ENCODE results near the gene APOL6. TPM values are rescaled to one million over a fixed set of nuclear protein-coding genes. Genes with fewer than 3 reads are reported as not detected.
A peak's percentile ranks its signal among the peaks of the same experiment; 100 is the strongest.
"Not testable (repeated sequence)": the region's sequence is repeated elsewhere in the genome, so short reads cannot be mapped to it uniquely, and the experiment has no call there.

APOL6 gene
- total RNA-seq, 2 donors from 2014 or later = 20.6 to 23.0 TPM

DNA sequence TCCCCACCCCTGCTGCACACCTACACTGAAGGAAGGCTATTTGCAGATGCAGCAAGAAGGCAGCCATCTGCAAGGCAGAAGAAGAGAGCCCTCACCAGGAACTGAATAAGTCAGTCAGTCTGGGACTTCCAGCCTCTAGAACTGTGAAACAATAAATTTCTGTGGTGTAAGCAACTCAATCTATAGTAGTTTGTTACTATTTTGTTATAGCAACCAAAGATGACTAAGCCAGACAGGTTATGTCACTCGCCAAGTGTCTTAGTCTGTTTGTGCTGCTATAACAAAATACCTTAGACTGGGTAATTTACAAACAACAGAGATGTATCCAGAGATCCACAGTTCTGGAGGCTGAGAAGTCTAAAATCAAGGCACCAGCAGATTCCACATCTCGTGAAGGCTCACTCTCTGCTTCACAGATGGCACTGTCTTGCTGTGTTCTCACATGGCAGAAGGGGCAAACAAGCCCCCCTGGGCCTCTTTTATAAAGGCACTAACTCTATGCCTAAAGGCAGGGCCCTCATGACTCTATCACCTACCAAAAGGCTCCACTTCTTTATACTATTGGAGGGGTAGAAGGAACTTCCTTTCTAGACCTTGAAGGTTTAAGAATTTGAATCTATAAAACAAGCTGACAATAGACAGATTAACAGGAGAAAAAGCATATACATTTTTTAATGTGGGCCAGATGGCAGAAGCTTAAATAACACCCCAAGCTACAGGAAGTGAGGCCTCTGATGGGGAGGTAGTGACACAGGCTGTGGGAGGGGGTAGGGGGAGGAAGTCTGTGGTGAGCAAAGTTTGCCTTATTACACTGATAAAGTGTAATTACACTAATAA is 12.3 kb downstream of the APOL6 start:
- DNase-seq (no peak), ATAC-seq (peak; percentile 47 to 72)
- intact Hi-C loops (cut with DNase I) = no loop called here

DNA sequence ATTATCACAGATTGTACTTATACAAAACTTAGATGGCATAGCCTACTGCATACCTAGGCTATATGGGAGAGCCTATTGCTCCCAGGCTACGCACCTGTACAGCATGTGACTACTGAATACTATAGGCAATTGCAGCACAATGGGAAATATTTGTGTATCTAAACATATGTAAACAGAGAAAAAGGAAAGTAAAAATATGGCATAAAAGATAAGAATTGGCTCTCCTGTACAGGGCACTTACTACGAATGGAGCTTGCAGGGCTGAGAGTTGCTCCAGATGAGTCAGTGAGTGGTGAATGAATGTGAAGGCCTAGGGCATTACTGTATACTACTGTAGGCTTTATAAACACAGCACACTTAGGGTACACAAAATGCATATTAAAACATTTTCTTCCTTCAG is 13.2 kb downstream of the APOL6 start:
- DNase-seq (no peak), ATAC-seq (peak in 1 of 2 donors; percentile 50)
- intact Hi-C loops (cut with DNase I) = no loop called here

DNA sequence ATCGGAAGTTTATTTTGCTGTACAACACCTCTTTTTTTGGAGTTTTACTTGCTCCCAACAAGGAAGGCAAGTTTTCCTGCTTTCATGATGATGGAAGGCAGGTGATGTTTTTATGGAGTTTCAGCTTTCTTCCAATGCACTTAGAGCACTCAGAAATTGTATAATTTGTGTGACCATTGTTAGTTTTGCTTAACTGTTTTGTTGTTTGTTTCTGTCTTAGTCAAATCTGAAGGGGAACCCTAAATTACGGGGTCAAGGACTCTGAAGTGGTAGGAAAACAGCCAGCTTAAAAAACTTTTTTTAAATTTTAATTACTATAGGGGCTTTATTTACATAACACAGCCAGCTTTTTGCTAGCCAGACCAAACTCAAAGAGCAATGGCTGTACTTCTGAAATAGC is 14.7 kb downstream of the APOL6 start:
- no peak for DNase-seq
- intact Hi-C loops (cut with DNase I) = no loop called here
- no peak for ATAC-seq

DNA sequence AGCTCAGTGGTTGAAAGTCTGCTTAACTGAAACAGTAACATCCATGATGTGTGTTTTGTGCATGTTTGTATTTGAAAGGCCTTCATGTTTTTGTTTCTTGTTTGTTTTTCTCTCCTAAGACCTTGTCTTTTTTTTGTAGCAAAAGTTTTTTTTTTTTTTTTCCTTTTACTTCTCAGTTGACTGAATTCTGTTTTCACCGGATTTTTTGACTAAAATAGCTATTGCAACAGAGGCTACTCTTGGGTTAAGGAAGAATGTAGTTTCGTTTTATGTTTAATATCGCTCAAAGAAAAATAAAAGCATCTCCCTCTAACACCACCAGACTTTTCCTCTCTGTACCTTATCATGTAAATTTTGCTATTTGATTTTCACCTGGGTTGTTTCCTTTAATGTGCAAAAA is 15.1 kb downstream of the APOL6 start:
- ATAC-seq (no peak), DNase-seq (no peak)
- intact Hi-C loops (cut with DNase I) = no loop called here

DNA sequence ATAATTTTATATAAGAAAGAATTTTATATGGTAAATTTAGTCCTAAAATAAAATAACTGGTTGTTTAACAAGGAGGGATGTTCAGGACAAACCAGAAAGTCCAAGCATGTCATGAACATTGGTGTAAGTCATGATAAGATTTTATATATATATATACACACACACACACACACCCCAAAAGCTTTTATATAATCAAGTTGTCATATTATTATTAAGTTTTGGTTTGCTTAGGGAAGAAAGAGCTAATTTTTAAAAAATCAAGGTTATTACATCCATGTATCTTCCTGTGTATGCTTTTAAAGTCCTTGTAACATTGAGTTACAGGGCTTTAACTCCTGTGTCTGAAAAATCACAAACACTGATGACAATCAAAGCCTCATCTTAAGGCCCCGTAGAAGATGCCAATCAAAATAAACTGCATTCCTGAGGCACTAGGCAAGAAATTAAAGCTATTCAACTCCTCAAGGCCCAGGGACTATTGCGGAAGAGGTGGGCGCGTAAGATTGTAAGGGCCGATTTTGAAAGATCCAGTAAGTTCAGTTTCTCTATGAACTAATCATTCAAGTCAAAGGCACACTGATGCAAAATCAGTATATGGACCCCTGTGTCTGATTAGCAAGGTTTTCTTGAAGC is 16.8 kb downstream of the APOL6 start:
- ATAC-seq (no peak), DNase-seq (no peak)
- intact Hi-C loops (cut with DNase I) = no loop called here

DNA sequence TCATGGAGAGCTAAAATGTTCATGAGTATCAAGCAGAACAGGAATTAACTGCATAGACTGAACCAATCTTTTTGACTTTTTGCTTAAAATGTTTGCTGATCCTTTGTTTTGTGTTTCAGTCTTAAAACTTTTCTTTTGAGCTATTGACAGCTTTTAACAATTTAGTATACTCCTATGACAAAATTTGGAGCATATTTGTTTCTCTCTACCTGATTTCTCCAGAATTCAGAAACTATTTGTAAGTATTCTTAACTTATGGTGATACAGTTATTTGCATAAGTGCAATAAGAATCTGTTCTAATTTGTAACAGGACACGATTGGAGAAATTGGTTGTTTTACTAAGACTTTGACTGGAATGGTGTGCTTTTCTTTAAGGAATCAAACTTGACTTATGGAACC is 18.5 kb downstream of the APOL6 start:
- DNase-seq; intact Hi-C loops (cut with DNase I); ATAC-seq: not testable (repeated sequence)

DNA sequence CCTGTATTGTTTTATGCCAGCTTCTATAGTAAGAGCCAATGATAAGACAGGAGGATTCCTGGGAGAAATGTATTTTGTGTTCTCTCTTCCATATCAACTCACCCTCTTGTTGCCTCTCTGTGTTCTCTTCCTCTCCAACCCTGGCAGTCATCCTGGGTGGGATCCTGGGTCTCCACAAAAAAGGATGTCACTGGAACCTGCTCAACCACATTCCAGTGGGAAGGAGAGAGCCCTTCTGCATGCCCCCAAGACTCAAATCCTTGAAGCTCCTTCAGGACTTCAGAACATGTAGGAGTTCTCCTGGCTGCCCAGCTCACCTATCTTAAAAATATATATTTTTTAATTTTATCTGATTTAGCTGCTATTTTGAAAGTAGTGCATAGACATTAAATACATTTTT is 26.1 kb downstream of the APOL6 start:
- no peak for ATAC-seq
- intact Hi-C loops (cut with DNase I) = loop anchor here in 1 of 2 donors (10.0 kb wide), 1 partner anchor 60 kb away; the partner anchor contains the start of gene MB
- DNase-seq = no peak

DNA sequence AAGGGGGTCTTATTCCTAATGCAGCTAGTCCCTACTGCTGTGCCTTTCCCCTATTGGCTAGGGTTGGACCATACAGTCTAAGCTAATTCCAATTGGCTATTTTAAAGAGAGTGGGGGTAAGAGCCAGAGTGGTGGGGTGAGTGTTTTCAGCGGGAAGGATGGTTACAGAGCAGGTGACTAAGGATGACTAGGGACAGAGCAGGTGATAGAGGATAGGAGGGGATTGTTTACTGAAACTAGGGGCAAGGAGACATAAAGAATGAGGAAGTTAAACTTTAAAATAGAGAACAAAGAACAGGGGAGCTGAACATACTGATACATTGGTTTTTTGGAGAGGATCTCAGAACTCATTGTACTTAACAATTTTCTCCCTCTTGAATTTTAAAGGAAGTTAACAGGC is 27.8 kb downstream of the APOL6 start:
- DNase-seq, ATAC-seq: not testable (repeated sequence)
- intact Hi-C loops (cut with DNase I) = loop anchor here in 1 of 2 donors (10.0 kb wide), 1 partner anchor 61 kb away; the partner anchor contains the start of gene MB

DNA sequence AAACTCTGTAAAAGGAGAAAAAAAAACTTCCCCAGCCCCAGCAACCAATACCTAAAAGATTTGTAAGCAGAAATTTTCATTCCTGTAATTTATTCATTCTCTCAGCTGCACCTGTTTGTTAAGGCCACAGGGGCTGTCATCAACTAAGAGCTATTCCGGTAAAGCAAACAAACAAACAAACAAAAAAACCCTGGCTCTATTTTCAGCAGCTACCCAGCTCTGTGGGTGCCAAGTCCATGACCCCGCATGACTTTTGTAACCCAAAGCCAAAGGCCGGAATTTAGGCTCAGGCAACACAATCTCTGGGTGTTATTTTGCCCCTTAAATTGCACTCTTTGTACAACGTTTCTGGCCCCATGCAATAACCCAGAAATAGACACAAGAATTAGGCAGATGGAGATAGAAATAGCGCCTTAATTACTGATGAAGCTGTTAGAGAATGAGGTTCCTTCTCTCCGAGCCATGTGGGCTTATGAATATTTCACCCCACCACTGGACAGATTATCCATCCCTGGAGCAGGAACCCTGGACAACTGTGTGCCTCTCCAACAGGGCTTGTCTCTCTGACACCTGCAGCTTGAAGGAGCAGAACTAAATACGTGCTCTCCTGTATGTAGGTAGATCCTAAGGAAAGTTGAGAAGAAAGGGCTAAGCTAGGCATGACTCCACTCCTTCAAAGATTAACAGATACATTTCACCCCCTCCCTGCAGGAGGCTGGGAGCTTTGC is 29.4 kb downstream of the APOL6 start:
- no peak for DNase-seq
- intact Hi-C loops (cut with DNase I) = loop anchor here in 1 of 2 donors (10.0 kb wide), 1 partner anchor 63 kb away; the partner anchor contains the start of gene MB
- no peak for ATAC-seq

DNA sequence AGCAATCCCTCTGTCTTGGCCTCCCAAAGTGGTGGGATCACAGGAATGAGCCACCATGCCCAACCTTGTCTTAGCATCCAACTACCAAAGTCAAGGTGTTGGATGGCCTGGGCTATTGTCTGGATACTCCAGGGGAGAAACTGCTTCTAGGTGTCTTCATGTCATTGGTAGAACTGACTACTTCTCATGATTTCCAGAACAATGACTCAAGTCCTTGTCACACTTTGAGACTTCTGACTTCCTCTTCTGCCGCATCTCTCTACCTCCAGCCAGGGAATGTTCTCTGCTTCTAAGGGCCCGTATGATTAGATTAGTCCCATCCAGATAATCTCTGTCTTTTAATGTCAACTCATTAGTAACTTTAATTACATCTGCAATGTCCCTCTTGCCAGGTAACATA is 30.6 kb downstream of the APOL6 start:
- intact Hi-C loops (cut with DNase I) = loop anchor here in 1 of 2 donors (10.0 kb wide), 1 partner anchor 64 kb away; the partner anchor contains the start of gene MB
- DNase-seq (no peak), ATAC-seq (no peak)

DNA sequence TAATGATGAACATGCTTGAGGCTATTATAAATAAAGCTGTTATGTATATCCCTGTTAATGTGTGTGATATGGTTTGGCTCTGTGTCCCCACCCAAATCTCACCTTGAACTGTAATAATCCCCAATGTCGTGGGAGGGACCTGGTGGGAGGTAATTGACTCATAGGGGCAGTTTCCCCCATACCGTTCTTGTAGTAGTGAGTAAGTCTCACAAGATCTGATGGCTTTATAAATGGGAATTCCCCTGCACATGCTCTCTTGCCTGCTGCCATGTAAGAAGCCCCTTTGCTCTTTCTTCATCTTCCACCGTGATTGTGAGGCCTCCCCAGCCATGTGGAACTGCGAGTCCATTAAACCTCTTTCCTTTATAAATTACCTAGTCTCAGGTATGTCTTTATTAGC is 31.2 kb downstream of the APOL6 start:
- ATAC-seq = not testable (repeated sequence)

DNA sequence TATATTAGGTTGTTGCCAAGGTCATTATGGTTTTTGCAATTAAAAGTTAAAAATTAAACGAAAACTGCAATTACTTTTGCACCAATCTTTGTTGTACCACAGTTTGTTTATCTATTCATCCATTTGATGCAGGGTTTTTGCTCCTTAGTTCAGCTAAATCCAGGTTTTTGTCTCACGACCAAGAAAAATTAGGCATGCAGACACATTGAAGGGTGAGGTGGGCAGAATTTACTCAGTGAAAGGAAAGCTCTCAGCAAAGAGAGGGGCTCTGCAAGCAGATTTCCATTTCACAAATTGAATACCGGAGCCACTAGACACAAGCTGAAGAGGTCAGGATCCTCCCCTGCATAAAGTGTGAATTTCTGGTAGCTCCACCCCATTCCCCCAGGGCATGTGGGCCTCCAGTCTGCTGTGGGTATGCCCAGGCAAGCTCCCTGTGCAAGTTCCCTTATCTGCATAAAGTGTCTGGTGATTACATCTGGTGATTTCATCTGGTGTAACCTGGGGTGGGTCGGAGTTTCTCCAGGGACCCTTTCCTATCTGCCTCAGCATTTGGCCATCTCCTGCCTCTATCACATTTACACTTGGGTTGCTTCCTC is 33.3 kb downstream of the APOL6 start:
- intact Hi-C loops (cut with DNase I) = no loop called here
- DNase-seq (no peak), ATAC-seq (no peak)

More for the DNA sequence above, 31.2 kb downstream of the APOL6 start:
- intact Hi-C loops (cut with DNase I) = loop anchor here in 1 of 2 donors (10.0 kb wide), 1 partner anchor 65 kb away; the partner anchor contains the start of gene MB
- not testable (repeated sequence) for DNase-seq

DNA sequence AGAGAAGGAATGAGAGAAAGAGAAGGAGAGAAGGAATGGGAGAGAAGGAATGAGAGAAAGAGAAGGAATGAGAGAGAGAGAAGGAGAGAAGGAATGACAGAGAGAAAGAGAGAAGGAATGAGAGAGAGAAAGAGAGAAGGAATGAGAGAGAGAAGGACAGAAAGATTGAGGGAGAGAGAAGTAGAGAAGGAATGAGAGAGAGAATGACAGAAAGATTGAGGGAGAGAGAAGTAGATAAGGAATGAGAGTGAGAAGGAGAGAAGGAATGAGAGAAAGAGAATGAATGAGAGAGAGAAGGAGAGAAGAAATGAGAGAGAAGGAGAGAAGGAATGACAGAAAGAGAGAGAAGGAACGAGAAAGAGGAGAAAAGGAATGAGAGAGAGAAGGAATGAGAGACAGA is 35.3 kb downstream of the APOL6 start:
- DNase-seq = no peak
- no peak for ATAC-seq
- intact Hi-C loops (cut with DNase I) = no loop called here

DNA sequence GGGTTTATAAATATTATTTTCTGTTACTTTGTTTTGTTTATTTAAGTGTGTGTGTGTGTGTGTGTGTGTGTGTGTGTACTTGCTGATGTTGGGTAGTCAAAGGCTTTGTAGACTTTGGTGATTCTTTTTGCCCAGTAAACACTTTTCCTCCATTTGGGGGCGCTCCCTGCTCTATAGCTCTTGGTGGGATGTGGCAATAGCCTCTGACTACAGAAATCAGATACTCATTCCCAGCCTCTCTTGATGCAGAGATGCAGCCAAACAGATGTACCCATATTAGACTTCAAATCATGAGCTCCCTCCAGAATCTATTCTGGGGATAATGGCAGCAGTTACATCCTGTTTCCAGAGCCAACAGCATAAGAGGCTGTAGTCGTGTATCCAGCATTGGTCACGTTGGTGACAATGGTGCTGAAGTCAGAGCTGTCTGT is 36.0 kb downstream of the APOL6 start:
- DNase-seq (no peak), ATAC-seq (peak; percentile 74 to 93)
- intact Hi-C loops (cut with DNase I) = no loop called here

DNA sequence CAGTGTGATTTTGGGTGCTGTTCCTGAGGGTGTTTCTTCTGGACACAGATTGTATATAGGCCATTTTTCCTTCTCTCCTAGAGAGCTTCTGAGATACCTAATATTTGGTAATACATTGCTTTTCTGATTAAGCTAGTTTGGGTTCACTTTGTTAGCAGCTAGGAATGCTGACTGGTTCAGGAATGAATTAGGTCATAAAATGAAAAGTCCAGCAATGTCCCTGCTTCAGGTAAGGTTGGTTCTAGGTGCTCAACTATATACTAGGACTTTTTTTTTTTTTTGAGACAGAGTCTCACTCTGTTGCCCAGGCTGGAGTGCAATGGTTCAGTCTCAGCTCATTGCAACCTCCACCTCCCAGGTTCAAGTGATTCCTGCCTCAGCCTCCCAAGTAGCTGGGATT is 36.5 kb downstream of the APOL6 start:
- no peak for ATAC-seq
- no peak for DNase-seq
- intact Hi-C loops (cut with DNase I) = no loop called here

DNA sequence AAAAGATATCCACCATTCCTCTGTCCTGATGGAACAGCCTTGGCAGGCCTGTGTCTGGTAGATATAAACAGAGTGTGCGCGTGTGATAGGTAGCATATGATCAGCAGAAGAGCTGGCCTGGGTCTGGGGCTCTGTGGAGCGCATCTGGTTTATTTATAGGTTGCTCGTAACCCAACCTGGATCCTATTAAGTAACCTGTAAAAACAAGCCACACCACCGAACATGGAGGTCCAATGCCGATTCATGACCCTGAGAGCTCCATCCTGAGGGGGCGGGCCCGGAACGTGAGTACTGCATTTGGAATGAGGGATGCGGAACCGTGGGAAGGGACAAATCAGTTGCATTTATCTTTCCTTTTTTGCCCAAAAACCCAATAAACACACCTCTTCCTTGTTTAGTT is 37.5 kb downstream of the APOL6 start:
- ATAC-seq (no peak), DNase-seq (no peak)
- intact Hi-C loops (cut with DNase I) = no loop called here

DNA sequence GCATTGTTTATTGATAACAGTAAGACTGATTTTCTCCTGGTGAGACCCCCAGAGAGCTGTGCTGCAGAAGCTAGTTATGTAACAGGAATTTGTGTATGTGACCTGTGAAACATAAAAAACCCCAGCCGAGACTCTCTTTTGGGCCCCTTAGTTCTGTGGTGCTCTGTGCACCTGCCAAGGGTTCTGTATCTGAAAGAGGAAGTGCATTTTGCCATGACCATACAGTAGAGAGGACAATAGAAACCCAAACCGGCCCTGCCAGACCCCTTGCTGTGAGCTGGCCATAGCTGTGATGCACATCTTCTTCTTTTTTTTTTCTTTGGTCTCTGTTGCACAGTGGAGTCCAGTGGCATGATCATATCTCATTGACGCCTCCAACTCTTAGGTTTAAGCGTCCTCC is 38.1 kb downstream of the APOL6 start:
- no peak for ATAC-seq
- intact Hi-C loops (cut with DNase I) = no loop called here
- no peak for DNase-seq

DNA sequence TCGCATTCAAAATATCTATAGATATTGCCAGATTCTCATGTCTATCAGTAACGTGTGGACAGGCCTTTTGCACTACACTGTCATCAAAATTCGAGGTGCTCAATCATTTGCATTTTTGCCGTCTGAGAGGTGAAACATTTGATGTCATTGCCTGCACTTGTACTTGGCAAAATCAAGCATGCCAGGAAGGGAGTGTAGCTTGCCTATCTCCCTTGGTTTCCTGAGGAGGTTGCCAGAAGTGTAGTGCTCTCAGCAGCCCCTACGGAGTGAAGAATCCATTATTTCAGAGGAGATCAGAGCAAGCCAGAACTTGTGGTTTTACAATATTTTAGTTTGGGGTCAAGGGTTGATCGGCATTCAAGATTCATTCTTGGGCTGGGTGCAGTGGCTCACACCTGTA is 39.2 kb downstream of the APOL6 start:
- intact Hi-C loops (cut with DNase I) = no loop called here
- ATAC-seq = no peak
- no peak for DNase-seq

DNA sequence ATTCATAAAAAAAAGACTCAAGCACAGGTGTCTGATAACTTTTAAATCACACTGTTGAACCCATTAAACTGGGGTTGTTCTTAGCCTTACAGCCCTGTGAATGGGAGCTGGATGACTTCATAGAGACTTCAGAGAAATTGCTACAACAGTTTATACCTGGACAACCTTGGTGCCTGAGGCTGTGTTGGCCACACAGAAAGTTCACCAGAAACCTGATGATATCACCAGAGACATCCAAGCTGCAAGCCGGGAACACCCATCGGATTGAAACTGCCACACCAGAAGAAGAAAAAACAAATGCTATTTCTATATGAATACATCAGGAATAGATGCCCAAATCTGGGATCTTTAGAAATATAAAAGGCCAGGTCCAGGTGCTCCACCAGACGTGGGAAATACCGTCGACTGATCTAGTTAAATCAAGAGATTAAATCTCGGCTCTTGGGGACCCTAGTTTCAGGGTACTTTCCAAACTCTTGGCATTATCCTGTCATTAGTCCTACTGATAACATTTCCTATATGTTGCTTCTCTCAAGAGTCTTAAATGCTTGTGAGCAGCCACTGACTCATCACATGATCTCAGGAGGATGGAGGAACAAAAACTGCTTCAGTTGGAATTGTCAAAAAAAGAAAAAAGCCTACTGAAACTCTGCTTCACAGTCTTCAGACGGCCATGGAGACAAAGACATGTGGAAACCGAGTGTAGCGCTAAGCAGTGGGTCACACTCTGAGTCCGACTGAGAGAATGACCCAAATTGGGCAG is 40.8 kb downstream of the APOL6 start:
- DNase-seq = no peak
- intact Hi-C loops (cut with DNase I) = no loop called here
- ATAC-seq = no peak
